ENCODE measurements around the gene RPS16. TPM values are rescaled to one million over a fixed set of nuclear protein-coding genes. Genes with fewer than 3 reads are reported as not detected.

RPS16 gene
- total RNA-seq, 2 donors from 2014 or later: 1,698 to 1,720 TPM

- Histone ChIP-seq H3K36me3 (peaks cover 10% of the 10 kb centered on the region), H3K4me1 (peaks cover 18% of the 10 kb centered on the region), H3K9ac (ENCODE audit: low read depth in 2 of 2, low read length in 2 of 2) (peak overlapping the region; percentile 88 to 96), H3K9me3 (no peaks in the 10 kb centered on the region), H3K27ac (peak overlapping the region; percentile 100), H3K27me3 (no peaks in the 10 kb centered on the region), H3K4me3 (peak overlapping the region; percentile 34)
- intact Hi-C loops (cut with DNase I): no loop called here
- DNase-seq: peak; percentile 97
- TF ChIP-seq CTCF (IDR thresholded peaks at IDR 0.05): no peak
Observed at GRCh38 chr19:39403331-39404312, 32.1 kb downstream of the RPS16 start.

DNA sequence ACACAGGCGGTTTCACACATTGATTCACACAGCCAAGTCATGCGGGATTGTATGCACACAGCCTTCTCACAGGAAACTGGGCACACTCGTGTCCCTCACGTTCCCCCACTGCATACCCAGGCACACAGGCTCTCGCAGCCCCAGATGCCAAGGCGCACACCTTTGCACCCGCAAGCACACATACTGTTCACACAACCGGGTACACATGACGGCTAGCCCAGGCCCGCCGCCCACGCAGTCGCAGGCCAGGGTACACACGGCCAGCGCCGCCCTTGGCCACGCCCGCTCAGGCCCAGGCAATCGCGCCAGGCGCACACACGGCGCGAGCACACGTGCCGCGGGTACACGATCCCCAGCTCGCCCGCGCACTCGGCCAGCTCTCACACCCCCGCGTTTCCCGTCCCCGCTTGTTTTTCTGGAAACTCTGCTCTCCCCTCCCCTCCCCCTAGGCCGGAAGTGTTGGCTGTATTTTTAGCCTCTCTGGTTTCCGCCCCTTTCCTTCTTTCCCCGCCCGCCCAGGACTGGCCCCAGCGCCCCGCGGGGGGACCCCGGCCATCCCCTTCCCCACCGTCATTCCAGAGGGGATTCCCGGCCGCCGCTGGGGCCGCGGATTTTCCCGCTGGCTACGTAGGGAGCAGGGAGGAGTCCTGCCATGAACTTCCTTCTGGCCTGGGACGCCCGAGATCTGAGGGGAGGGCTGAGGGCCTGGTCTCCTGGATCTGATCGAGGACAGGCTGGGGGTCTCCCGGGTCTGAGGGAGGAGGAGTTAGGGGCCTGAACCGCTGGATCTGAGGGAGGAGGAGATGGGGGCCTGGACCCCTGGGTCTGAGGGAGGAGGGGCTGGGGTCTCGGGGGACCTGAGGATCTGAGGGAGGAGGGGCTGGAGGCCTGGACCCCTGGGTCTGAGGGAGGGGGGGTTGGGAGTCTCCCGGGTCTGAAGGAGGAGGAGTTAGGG lies 33.1 kb downstream of the RPS16 start:
- Histone ChIP-seq H3K27ac (peak overlapping the region; percentile 100), H3K4me1 (peaks cover 24% of the 10 kb centered on the region), H3K27me3 (no peaks in the 10 kb centered on the region), H3K36me3 (peaks cover 2% of the 10 kb centered on the region), H3K9ac (ENCODE audit: low read depth in 2 of 2, low read length in 2 of 2) (peak overlapping the region; percentile 88 to 96), H3K9me3 (no peaks in the 10 kb centered on the region), H3K4me3 (peak overlapping the region; percentile 34)
- no peak for TF ChIP-seq CTCF (IDR thresholded peaks at IDR 0.05)
- intact Hi-C loops (cut with DNase I): no loop called here
- DNase-seq: peak; percentile 93

DNA sequence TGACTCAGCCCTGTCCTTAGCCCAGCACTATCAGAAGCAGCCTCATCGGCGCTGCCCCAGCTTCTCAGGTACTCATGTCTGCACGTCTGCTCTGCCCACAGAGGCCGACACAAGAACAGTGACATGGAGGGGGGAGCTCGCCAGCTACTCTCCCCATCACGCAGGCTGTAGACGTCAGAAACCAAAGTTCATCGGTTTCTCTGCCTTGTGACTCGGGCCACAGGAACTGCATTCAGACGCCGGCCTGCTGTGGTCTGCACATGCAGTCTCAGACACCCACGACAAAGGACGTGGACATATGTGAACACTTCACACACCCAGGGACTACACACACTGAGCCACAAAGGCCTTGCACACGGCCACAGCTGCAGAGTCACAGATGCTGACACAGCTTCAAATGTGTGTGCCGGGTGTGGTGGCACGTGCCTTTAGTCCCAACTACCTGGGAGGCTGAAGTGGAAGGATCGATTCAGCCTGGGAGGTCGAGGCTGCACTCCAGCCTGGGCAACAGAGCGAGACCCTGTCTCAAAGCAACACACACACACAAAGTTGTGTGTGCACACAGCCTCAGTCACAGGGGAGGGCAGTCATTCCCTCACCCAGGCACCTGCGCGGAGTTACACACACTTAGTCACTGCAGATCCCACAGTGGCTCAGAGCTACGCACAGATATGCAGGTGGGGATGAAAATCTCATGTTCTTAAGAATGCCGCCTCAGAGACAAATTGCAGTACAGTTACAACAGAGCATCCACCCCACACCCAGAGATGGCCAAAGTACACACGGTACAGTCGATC lies 34.0 kb downstream of the RPS16 start:
- H3K36me3 ChIP-seq: no peaks in the 10 kb centered on the region
- H3K4me3 ChIP-seq: no peak overlapping the region
- H3K4me1 ChIP-seq: peaks cover 24% of the 10 kb centered on the region
- H3K9ac ChIP-seq (ENCODE audit: low read depth in 2 of 2, low read length in 2 of 2): peak overlapping the region; percentile 88 to 96
- no peaks in the 10 kb centered on the region for H3K27me3 ChIP-seq
- intact Hi-C loops (cut with DNase I): no loop called here
- DNase-seq: peak; percentile 87
- no peaks in the 10 kb centered on the region for H3K9me3 ChIP-seq
- H3K27ac ChIP-seq: peak overlapping the region; percentile 100
- TF ChIP-seq CTCF (IDR thresholded peaks at IDR 0.05): no peak

- no peak for TF ChIP-seq CTCF (IDR thresholded peaks at IDR 0.05)
- no peaks in the 10 kb centered on the region for H3K9me3 ChIP-seq
- no peaks in the 10 kb centered on the region for H3K36me3 ChIP-seq
- peak overlapping the region; percentile 100 for H3K27ac ChIP-seq
- peaks cover 24% of the 10 kb centered on the region for H3K4me1 ChIP-seq
- H3K9ac ChIP-seq (ENCODE audit: low read depth in 2 of 2, low read length in 2 of 2): peak overlapping the region; percentile 88 to 96
- H3K4me3 ChIP-seq: no peak overlapping the region
- no peaks in the 10 kb centered on the region for H3K27me3 ChIP-seq
- intact Hi-C loops (cut with DNase I): no loop called here
- no peak for DNase-seq
Observed at GRCh38 chr19:39401070-39401548, 34.6 kb downstream of the RPS16 start.

Measured in colonic mucosa (tissue), 4 donors.